Gastrocnemius medialis (tissue), 4 donors: ENCODE results near the gene AFF3. TPM values are rescaled to one million over a fixed set of nuclear protein-coding genes. Genes with fewer than 3 reads are reported as not detected.

Experiments
- ATAC-seq, 2 donors: fragments of 150-250 bp; one replicate each; pipeline ENCODE4 v1.9.1; 2016
- DNase-seq, 2 donors: peaks; one replicate each; pipeline ENCODE4 v3.0.0-alpha.2; 2019
- H3K27ac ChIP-seq, 4 donors: fragments of 200-600 bp; sonication (generic); 1 replicate in 1 of 4; 2 replicates in 3 of 4; pipeline ENCODE4 v1.5.1; 2016 to 2018; ENCODE audit warnings: mild to moderate bottlenecking in 2 of 4, moderate library complexity in 1 of 4
- H3K27me3 ChIP-seq, 3 donors: fragments of 200-600 bp; sonication (generic) in 2 of 3; 1 replicate in 1 of 3; 2 replicates in 2 of 3; pipeline versions ENCODE4 v1.5.1 to v1.6.0; 2016 to 2019; ENCODE audit warnings: mild to moderate bottlenecking in 1 of 3, moderate library complexity in 1 of 3
- H3K36me3 ChIP-seq, 2 donors: fragments of 200-600 bp; sonication (generic) in 1 of 2; one replicate each; pipeline ENCODE4 v1.5.1; 2017 to 2018
- H3K4me1 ChIP-seq, 2 donors: fragments of 200-600 bp; sonication (generic) in 1 of 2; one replicate each; pipeline ENCODE4 v1.5.1; 2016 to 2017; ENCODE audit warnings: mild to moderate bottlenecking in 2 of 2
- H3K4me3 ChIP-seq, 4 donors: fragments of 200-600 bp; sonication (generic) in 3 of 4; 1 replicate in 1 of 4; 2 replicates in 3 of 4; pipeline ENCODE4 v1.5.1; 2016 to 2019; ENCODE audit warnings: mild to moderate bottlenecking in 2 of 4
- H3K9me3 ChIP-seq, 3 donors: fragments of 200-600 bp; sonication (generic) in 2 of 3; 1 replicate in 1 of 3; 2 replicates in 2 of 3; pipeline ENCODE4 v1.5.1; 2016 to 2019
- CTCF ChIP-seq, 5 experiments: fragments of 450-650 bp in 3 of 5; fragments of 200-600 bp in 2 of 5; sonication (generic) in 2 of 5; IDR thresholded peaks in 4 of 5; conservative IDR thresholded peaks in 1 of 5; 1 replicate in 4 of 5; 2 replicates in 1 of 5; pipeline ENCODE4 v1.5.1; 2016 to 2019; ENCODE audit warnings: antibody characterized with exemption in 5 of 5, mild to moderate bottlenecking in 3 of 5, moderate library complexity in 3 of 5
- POLR2A ChIP-seq, 2 donors: fragments of 450-650 bp; IDR thresholded peaks; one replicate each; pipeline ENCODE4 v1.6.1; 2017; ENCODE audit warnings: antibody characterized with exemption in 2 of 2, mild to moderate bottlenecking in 2 of 2, moderate library complexity in 2 of 2
- in situ Hi-C, 4 donors: fragments of 200-750 bp; cut with MboI; loops; one replicate each; pipeline versions ENCODE4 v1.15.0 to v1.8.0; 2017; ENCODE audit warnings: low sequenced_read_pairs in 4 of 4
- intact Hi-C: fragments of 100-400 bp; cut with DNase I; formaldehyde crosslinking; loops from one replicate; pipeline ENCODE4 v1.15.1; 2023; ENCODE audit warnings: low total_unique reads
- total RNA-seq, 4 donors: library from RNA; depleted of rRNA; stranded (reverse); fragments of >200 nt; gene quantifications; one replicate each; pipeline versions ENCODE4 v1.1.0 to v1.2.3, GENCODE V29; 2016

Gene AFF3
- total RNA-seq, 4 donors from 2014 or later, result 0.22 to 0.55 (median 0.47) TPM

GRCh38 chr2:100064592-100065428 is 77.6 kb downstream of the AFF3 start:
- DNase-seq (no peak), ATAC-seq (no peak)
- Histone ChIP-seq H3K9me3 (no peaks in the 10 kb centered on the region), H3K27me3 (no peaks in the 10 kb centered on the region), H3K27ac (no peak overlapping the region), H3K4me3 (no peak overlapping the region), H3K4me1 (no peaks in the 10 kb centered on the region), H3K36me3 (no peaks in the 10 kb centered on the region)
- TF ChIP-seq POLR2A (IDR thresholded peaks at IDR 0.05), result no peak
- TF ChIP-seq CTCF (IDR thresholded peaks at IDR 0.05 in 4 of 5, conservative IDR thresholded peaks at IDR 0.05 in 1 of 5), result no peak
- intact Hi-C loops (no loop called here), in situ Hi-C loops (no loop called here)

GRCh38 chr2:100064165-100064564 is 78.2 kb downstream of the AFF3 start:
- in situ Hi-C loops (no loop called here), intact Hi-C loops (no loop called here)
- DNase-seq (no peak), ATAC-seq (no peak)
- TF ChIP-seq CTCF (IDR thresholded peaks at IDR 0.05 in 4 of 5, conservative IDR thresholded peaks at IDR 0.05 in 1 of 5), result no peak
- TF ChIP-seq POLR2A (IDR thresholded peaks at IDR 0.05), result no peak
- H3K4me1 ChIP-seq, result no peaks in the 10 kb centered on the region
- H3K9me3 ChIP-seq, result no peaks in the 10 kb centered on the region
- no peak overlapping the region for H3K4me3 ChIP-seq
- H3K36me3 ChIP-seq, result no peaks in the 10 kb centered on the region
- no peak overlapping the region for H3K27ac ChIP-seq
- H3K27me3 ChIP-seq, result no peaks in the 10 kb centered on the region

GRCh38 chr2:100063459-100063953 is 78.9 kb downstream of the AFF3 start:
- intact Hi-C loops (no loop called here), in situ Hi-C loops (no loop called here)
- no peaks in the 10 kb centered on the region for H3K4me1 ChIP-seq
- H3K36me3 ChIP-seq, result no peaks in the 10 kb centered on the region
- H3K9me3 ChIP-seq, result no peaks in the 10 kb centered on the region
- TF ChIP-seq CTCF (IDR thresholded peaks at IDR 0.05 in 4 of 5, conservative IDR thresholded peaks at IDR 0.05 in 1 of 5) (no peak), POLR2A (IDR thresholded peaks at IDR 0.05) (no peak)
- no peak overlapping the region for H3K4me3 ChIP-seq
- DNase-seq (no peak), ATAC-seq (no peak)
- no peaks in the 10 kb centered on the region for H3K27me3 ChIP-seq
- H3K27ac ChIP-seq, result no peak overlapping the region

GRCh38 chr2:100062336-100062735 is 80.1 kb downstream of the AFF3 start:
- no peak for DNase-seq
- in situ Hi-C loops (no loop called here), intact Hi-C loops (no loop called here)
- Histone ChIP-seq H3K36me3 (no peaks in the 10 kb centered on the region), H3K27ac (no peak overlapping the region), H3K27me3 (no peaks in the 10 kb centered on the region), H3K9me3 (no peaks in the 10 kb centered on the region), H3K4me1 (no peaks in the 10 kb centered on the region), H3K4me3 (no peak overlapping the region)
- ATAC-seq, result no peak
- no peak for TF ChIP-seq CTCF (IDR thresholded peaks at IDR 0.05 in 4 of 5, conservative IDR thresholded peaks at IDR 0.05 in 1 of 5)
- no peak for TF ChIP-seq POLR2A (IDR thresholded peaks at IDR 0.05)
